HepG2 (cell line): Measurements from ENCODE around the gene MAST1. TPM values are rescaled to one million over a fixed set of nuclear protein-coding genes. Genes with fewer than 3 reads are reported as not detected.

Source experiments
- ATRX ChIP-seq: sonication (generic); formaldehyde crosslinking; IDR thresholded peaks from 2 replicates; pipeline ENCODE4 v1.4.0; 2020; ENCODE audit warnings: missing genetic modification reagents, borderline replicate concordance
- HNRNPH1 ChIP-seq: fragments of 200-400 bp; formaldehyde crosslinking; optimal IDR thresholded peaks from 2 replicates; pipeline ENCODE3; 2017; ENCODE audit warnings: mild to moderate bottlenecking, low read depth, low read length
- JUNB ChIP-seq: sonication (generic); formaldehyde crosslinking; IDR thresholded peaks from 2 replicates; pipeline ENCODE4 v1.8.0; 2022; ENCODE audit warnings: missing genetic modification reagents, mild to moderate bottlenecking, borderline replicate concordance
- KDM2A ChIP-seq: sonication (generic); formaldehyde crosslinking; IDR thresholded peaks from 2 replicates; pipeline ENCODE4 v1.4.0; 2020; ENCODE audit warnings: low read depth, missing genetic modification reagents, borderline replicate concordance
- PHF8 ChIP-seq: sonication (generic); formaldehyde crosslinking; IDR thresholded peaks from 2 replicates; pipeline ENCODE4 v1.5.0; 2020; ENCODE audit warnings: missing genetic modification reagents
- RCOR2 ChIP-seq: IDR thresholded peaks from 2 replicates; pipeline ENCODE4 v1.6.1; 2016; ENCODE audit warnings: missing biosample characterization, missing genetic modification reagents
- RXRA ChIP-seq: sonication (generic); formaldehyde crosslinking; IDR thresholded peaks from 2 replicates; pipeline ENCODE4 v1.5.1; 2020; ENCODE audit warnings: missing genetic modification reagents
- SMARCE1 ChIP-seq: fragments of 450-650 bp; IDR thresholded peaks from 2 replicates; pipeline ENCODE4 v1.6.1; 2017; ENCODE audit warnings: borderline replicate concordance
- SPEN ChIP-seq: sonication (generic); formaldehyde crosslinking; IDR thresholded peaks from 2 replicates; pipeline ENCODE4 v1.5.1; 2020; ENCODE audit warnings: low read depth, mild to moderate bottlenecking, missing genetic modification reagents
- TAF15 ChIP-seq: fragments of 200-400 bp; formaldehyde crosslinking; IDR thresholded peaks from one replicate; pipeline ENCODE4 v1.6.1; 2018; ENCODE audit warnings: mild to moderate bottlenecking, low read depth, low read length; ENCODE audit not compliant: poor library complexity, severe bottlenecking
- TCF7L2 ChIP-seq: IDR thresholded peaks from 2 replicates; pipeline ENCODE4 v1.6.1; 2011; ENCODE audit warnings: mild to moderate bottlenecking, low read depth, low read length, moderate library complexity
- THYN1 ChIP-seq: sonication (generic); formaldehyde crosslinking; IDR thresholded peaks from 2 replicates; pipeline ENCODE4 v1.8.1; 2023; ENCODE audit warnings: low read depth, mild to moderate bottlenecking, moderate library complexity, missing genetic modification reagents, borderline replicate concordance
- ZBTB7B ChIP-seq: sonication (generic); formaldehyde crosslinking; IDR thresholded peaks from 2 replicates; pipeline ENCODE4 v1.4.0; 2020; ENCODE audit warnings: missing genetic modification reagents
- ZBTB8A ChIP-seq: sonication (generic); formaldehyde crosslinking; IDR thresholded peaks from 2 replicates; pipeline ENCODE4 v1.4.0; 2020; ENCODE audit warnings: mild to moderate bottlenecking, low read depth, missing genetic modification reagents, borderline replicate concordance
- ZNF224 ChIP-seq: sonication (generic); formaldehyde crosslinking; IDR thresholded peaks from 2 replicates; pipeline ENCODE4 v1.5.0; 2020; ENCODE audit warnings: mild to moderate bottlenecking, missing genetic modification reagents
- ZNF589 ChIP-seq: sonication (generic); formaldehyde crosslinking; conservative IDR thresholded peaks from 2 replicates; pipeline ENCODE4 v1.8.0; 2022; ENCODE audit warnings: mild to moderate bottlenecking, moderate library complexity, missing genetic modification reagents
- polyA plus RNA-seq, 8 experiments: library from polyadenylated mRNA; depleted of rRNA in 3 of 8; stranded (reverse) in 7 of 8; unstranded in 1 of 8; fragments of >200 nt; fragmentation: Illumina TruSeq in 4 of 8; extraction: Trizol in 4 of 8; gene quantifications; 2 replicates each; pipeline versions ENCODE4 v1.2.1 to v1.2.3, GENCODE V29; 2011 to 2016; ENCODE audit warnings: low read depth in 4 of 8, missing spikeins in 1 of 8, mixed read lengths in 1 of 8; ENCODE audit not compliant: insufficient read depth in 1 of 8
- total RNA-seq, 5 experiments: library from RNA; depleted of rRNA; stranded (reverse); fragments of >200 nt; fragmentation: Illumina TruSeq; extraction: Trizol; gene quantifications; 2 replicates each; pipeline ENCODE4 v1.2.3, GENCODE V29; 2016; ENCODE audit warnings: low read depth in 1 of 5
- TF ChIP-seq, protein P1 (sequence below): sonication (generic); formaldehyde crosslinking; IDR thresholded peaks from 2 replicates; pipeline ENCODE4 v1.4.0; 2020; ENCODE audit warnings: mild to moderate bottlenecking, missing genetic modification reagents
- TF ChIP-seq, protein P2 (sequence below): IDR thresholded peaks from 2 replicates; pipeline ENCODE4 v1.6.1; 2018; ENCODE audit warnings: missing genetic modification reagents, mild to moderate bottlenecking, missing compliant biosample characterization
- TF ChIP-seq, protein P3 (sequence below): IDR thresholded peaks from 2 replicates; pipeline ENCODE4 v1.6.1; 2016; ENCODE audit warnings: missing genetic modification reagents, missing compliant biosample characterization
- TF ChIP-seq, protein P4 (sequence below): IDR thresholded peaks from 2 replicates; pipeline ENCODE4 v1.6.1; 2016; ENCODE audit warnings: low read depth
- TF ChIP-seq, protein P5 (sequence below): conservative IDR thresholded peaks from 2 replicates; pipeline ENCODE4 v1.6.1; 2018; ENCODE audit warnings: missing genetic modification reagents
- TF ChIP-seq, protein P6 (sequence below): sonication (generic); formaldehyde crosslinking; conservative IDR thresholded peaks from 2 replicates; pipeline ENCODE4 v1.8.1; 2023; ENCODE audit warnings: missing genetic modification reagents

The MAST1 gene
- total and polyA plus RNA-seq, 2 of the 13 experiments (the other 11 are each of a cell fraction or from before 2014, with no cell fraction given) = 0.73 to 4.7 TPM

DNA sequence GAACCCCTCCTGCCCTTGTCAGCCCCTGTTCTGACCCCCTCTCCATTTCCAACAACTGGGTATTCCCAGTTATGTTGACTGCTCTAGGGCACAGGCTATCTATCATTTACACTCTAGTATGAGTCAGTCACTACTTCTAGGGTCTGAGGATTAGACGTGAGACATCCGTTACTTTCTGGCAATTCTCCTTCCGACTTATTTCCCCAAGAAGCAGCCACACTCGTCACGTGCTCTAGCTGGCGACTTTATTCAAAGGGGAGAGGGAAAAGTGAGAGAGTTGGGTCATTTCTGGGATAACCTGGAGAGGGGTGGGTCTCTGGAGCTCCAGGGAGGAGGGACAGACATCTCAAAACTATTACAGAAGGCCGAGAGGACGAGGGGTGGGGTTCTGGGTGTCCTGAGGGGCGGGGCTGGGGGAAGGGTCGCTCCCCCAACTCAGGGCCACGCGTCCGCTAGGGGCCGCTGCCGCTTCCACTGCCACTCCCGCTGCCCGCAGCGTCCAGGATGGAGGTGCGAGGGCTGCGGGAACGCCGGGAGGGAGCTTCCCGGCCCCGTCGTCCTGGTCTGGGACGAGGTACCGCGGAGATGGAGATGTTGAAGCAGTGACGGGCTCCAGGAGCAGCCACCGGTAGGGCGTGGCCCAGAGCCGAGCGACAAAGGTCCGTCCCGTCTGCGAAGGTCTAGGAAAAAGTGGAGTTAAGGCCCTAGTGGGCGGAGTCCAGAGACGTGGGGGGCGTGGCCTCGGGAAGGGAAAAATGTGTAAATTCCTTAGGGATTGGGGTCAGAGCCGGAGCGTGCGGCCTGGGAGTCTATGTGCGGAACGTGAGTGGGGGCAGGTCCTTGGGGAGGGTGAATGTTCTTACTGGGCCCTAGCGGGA, 12.8 kb upstream of the MAST1 start (continued):
- TF ChIP-seq, protein P1, sequence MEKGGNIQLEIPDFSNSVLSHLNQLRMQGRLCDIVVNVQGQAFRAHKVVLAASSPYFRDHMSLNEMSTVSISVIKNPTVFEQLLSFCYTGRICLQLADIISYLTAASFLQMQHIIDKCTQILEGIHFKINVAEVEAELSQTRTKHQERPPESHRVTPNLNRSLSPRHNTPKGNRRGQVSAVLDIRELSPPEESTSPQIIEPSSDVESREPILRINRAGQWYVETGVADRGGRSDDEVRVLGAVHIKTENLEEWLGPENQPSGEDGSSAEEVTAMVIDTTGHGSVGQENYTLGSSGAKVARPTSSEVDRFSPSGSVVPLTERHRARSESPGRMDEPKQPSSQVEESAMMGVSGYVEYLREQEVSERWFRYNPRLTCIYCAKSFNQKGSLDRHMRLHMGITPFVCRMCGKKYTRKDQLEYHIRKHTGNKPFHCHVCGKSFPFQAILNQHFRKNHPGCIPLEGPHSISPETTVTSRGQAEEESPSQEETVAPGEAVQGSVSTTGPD (CRISPR knock-in tag) = no peak
- peak; percentile 54; the same call in 1 of the 2 replicates for TF ChIP-seq RCOR2 (CRISPR knock-in tag)
- TF ChIP-seq, protein P2, sequence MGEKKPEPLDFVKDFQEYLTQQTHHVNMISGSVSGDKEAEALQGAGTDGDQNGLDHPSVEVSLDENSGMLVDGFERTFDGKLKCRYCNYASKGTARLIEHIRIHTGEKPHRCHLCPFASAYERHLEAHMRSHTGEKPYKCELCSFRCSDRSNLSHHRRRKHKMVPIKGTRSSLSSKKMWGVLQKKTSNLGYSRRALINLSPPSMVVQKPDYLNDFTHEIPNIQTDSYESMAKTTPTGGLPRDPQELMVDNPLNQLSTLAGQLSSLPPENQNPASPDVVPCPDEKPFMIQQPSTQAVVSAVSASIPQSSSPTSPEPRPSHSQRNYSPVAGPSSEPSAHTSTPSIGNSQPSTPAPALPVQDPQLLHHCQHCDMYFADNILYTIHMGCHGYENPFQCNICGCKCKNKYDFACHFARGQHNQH (CRISPR knock-in tag) = peak; percentile 46; the same call in 1 of the 2 replicates
- no peak for TF ChIP-seq JUNB
- TF ChIP-seq, protein P3, sequence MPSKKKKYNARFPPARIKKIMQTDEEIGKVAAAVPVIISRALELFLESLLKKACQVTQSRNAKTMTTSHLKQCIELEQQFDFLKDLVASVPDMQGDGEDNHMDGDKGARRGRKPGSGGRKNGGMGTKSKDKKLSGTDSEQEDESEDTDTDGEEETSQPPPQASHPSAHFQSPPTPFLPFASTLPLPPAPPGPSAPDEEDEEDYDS = no peak
- peak; percentile 59; the same call in 1 of the 2 replicates for TF ChIP-seq ZBTB7B (CRISPR knock-in tag)
- TF ChIP-seq, protein P4, sequence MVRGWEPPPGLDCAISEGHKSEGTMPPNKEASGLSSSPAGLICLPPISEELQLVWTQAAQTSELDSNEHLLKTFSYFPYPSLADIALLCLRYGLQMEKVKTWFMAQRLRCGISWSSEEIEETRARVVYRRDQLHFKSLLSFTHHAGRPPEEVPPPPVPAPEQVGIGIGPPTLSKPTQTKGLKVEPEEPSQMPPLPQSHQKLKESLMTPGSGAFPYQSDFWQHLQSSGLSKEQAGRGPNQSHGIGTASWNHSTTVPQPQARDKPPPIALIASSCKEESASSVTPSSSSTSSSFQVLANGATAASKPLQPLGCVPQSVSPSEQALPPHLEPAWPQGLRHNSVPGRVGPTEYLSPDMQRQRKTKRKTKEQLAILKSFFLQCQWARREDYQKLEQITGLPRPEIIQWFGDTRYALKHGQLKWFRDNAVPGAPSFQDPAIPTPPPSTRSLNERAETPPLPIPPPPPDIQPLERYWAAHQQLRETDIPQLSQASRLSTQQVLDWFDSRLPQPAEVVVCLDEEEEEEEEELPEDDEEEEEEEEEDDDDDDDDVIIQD (CRISPR knock-in tag) = 0 out of 2 replicates have a peak, but pooled peaks have one; percentile 37
- TF ChIP-seq SPEN = no peak
- TF ChIP-seq ZNF224 (CRISPR knock-in tag) = no peak
- TF ChIP-seq ATRX (CRISPR knock-in tag) = no peak
- TF ChIP-seq HNRNPH1 = no peak
- TF ChIP-seq TAF15 = peak; percentile 44
- TF ChIP-seq, protein P5, sequence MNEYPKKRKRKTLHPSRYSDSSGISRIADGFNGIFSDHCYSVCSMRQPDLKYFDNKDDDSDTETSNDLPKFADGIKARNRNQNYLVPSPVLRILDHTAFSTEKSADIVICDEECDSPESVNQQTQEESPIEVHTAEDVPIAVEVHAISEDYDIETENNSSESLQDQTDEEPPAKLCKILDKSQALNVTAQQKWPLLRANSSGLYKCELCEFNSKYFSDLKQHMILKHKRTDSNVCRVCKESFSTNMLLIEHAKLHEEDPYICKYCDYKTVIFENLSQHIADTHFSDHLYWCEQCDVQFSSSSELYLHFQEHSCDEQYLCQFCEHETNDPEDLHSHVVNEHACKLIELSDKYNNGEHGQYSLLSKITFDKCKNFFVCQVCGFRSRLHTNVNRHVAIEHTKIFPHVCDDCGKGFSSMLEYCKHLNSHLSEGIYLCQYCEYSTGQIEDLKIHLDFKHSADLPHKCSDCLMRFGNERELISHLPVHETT (CRISPR knock-in tag) = 0 out of 2 replicates have a peak, but pooled peaks have one; percentile 29
- TF ChIP-seq ZNF589 = no peak
- peak; percentile 73; the same call in 1 of the 2 replicates for TF ChIP-seq KDM2A (CRISPR knock-in tag)
- TF ChIP-seq TCF7L2 = no peak
- TF ChIP-seq, protein P6, sequence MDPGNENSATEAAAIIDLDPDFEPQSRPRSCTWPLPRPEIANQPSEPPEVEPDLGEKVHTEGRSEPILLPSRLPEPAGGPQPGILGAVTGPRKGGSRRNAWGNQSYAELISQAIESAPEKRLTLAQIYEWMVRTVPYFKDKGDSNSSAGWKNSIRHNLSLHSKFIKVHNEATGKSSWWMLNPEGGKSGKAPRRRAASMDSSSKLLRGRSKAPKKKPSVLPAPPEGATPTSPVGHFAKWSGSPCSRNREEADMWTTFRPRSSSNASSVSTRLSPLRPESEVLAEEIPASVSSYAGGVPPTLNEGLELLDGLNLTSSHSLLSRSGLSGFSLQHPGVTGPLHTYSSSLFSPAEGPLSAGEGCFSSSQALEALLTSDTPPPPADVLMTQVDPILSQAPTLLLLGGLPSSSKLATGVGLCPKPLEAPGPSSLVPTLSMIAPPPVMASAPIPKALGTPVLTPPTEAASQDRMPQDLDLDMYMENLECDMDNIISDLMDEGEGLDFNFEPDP (CRISPR knock-in tag) = no peak
- no peak for TF ChIP-seq SMARCE1
- peak; percentile 62 for TF ChIP-seq RXRA
- no peak for TF ChIP-seq ZBTB8A (CRISPR knock-in tag)
- TF ChIP-seq PHF8 (CRISPR knock-in tag) = peak; percentile 51
- TF ChIP-seq THYN1 (CRISPR knock-in tag) = no peak
